NCI-H69 (cell line): ENCODE data around the gene GPR162.

Source experiments
- DNase-seq: peaks from one replicate; lab custom pipeline; 2025; lab: John Stamatoyannopoulos, UW

GPR162 gene, protein sequence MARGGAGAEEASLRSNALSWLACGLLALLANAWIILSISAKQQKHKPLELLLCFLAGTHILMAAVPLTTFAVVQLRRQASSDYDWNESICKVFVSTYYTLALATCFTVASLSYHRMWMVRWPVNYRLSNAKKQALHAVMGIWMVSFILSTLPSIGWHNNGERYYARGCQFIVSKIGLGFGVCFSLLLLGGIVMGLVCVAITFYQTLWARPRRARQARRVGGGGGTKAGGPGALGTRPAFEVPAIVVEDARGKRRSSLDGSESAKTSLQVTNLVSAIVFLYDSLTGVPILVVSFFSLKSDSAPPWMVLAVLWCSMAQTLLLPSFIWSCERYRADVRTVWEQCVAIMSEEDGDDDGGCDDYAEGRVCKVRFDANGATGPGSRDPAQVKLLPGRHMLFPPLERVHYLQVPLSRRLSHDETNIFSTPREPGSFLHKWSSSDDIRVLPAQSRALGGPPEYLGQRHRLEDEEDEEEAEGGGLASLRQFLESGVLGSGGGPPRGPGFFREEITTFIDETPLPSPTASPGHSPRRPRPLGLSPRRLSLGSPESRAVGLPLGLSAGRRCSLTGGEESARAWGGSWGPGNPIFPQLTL

DNA sequence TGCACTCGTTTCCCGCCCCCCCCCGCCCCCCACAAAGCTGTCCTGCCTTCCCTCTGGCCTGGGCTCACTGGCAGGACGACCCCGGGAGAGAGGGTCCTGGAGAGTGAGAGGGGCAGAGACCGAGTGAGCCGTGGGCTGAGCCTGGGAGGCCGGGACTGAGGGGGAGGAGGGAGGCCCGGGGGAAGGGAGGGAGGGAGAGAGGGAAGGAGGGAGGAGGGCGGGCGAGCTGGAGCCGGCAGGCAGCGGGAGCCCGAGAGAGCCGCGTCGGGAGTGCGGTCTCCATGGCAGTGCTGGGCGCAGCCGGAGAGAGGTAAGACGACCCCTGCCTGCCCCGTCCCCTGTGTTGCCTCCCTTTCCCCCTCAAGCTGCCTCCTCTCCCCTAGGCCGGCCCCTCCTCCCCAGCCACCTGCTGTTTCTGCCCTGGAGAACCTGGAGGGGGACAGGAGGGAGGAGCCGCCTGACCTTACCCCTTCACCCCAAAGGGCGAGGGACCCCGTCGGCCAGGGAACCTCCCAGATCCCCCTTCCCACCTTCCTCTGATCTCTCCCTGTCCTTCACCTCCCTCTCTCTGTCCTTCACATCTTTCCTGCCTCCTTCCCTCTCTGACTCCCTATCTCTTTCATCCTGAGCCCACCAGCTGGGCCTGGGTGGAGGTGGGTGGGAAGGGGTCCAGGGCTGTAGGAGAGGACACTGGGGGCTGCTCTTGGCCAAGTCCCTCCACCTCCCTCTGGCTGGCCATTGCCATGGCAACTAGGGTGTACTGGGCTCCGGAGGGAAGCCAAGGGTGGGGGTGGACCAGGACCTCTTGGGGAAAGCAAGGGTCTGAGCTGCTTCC lies at the start of gene GPR162:
GPR162 (plus strand) TSS at position 231 of the 835 bp plus-strand sequence. CDS start 2,078 bp downstream, outside the sequence.
- peak; percentile 93 for DNase-seq

DNA sequence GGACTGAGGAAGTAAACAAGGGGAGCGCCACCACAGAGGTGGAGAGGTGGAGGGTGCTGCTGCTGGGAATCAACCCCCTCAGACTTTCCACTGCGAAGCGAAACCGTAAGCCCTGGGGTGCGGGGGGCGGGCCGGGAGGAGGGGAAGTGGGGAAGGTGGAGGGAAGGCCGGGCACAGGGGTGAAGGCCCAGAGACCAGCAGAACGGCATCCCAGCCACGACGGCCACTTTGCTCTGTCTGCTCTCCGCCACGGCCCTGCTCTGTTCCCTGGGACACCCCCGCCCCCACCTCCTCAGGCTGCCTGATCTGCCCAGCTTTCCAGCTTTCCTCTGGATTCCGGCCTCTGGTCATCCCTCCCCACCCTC lies 49.3 kb upstream of the GPR162 start, which contains the start of gene LAG3:
LAG3 (plus strand) TSS at position 190 of the 365 bp plus-strand sequence. CDS start 333 bp downstream, outside the sequence.
- no peak for DNase-seq

DNA sequence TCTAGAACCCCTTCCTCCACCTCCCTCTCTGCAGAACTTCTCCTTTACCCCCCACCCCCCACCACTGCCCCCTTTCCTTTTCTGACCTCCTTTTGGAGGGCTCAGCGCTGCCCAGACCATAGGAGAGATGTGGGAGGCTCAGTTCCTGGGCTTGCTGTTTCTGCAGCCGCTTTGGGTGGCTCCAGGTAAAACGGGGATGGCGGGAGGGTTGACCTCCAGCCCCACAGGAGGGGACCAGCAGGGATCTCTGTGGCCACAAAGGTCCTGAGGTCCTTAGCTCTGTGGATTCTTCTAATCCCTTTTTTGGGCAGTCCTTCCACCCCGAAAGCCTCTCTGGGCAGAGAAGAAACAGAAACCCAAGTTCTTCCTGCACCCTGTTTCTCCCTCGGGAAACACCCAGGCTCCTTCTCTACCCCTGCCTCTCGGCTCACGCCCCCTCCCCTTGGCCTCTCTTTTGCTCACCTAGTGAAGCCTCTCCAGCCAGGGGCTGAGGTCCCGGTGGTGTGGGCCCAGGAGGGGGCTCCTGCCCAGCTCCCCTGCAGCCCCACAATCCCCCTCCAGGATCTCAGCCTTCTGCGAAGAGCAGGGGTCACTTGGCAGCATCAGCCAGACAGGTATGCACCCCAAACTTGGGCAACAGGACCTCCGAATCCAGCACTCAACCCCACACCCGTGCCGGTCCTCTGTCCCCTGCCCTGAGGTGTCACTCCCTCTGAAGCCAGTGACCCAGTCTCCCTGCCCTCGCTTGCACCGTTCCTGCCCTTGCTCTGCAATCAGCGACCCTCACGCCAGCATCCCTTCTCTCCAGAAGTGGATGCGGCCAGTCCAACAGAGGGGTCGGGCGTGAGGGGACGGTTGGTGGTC lies 48.7 kb upstream of the GPR162 start:
- DNase-seq: no peak

DNA sequence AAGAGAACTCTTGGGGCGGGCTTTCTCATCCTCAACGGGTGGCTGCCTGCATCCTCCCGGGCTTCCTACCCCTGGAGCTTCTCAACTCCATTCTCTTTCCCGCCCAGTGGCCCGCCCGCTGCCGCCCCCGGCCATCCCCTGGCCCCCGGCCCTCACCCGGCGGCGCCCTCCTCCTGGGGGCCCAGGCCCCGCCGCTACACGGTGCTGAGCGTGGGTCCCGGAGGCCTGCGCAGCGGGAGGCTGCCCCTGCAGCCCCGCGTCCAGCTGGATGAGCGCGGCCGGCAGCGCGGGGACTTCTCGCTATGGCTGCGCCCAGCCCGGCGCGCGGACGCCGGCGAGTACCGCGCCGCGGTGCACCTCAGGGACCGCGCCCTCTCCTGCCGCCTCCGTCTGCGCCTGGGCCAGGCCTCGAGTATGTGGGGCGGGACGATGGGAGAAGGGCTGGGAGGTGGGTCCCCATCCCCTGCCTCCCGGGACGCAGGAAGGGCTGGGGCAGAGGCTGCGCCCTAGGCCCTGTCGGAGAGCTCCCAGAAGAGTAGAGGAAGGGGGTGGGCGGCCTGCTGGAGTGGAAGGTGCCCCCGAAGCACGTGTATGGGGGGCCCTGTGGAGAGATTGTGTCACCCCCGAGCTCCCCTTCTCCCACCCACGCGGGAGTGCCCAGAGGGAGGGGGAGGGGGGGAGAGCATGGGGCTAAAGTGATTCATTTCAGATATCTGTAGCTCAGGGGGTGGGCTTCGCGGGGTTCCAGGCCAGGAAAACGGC lies 47.9 kb upstream of the GPR162 start:
- DNase-seq: no peak

DNA sequence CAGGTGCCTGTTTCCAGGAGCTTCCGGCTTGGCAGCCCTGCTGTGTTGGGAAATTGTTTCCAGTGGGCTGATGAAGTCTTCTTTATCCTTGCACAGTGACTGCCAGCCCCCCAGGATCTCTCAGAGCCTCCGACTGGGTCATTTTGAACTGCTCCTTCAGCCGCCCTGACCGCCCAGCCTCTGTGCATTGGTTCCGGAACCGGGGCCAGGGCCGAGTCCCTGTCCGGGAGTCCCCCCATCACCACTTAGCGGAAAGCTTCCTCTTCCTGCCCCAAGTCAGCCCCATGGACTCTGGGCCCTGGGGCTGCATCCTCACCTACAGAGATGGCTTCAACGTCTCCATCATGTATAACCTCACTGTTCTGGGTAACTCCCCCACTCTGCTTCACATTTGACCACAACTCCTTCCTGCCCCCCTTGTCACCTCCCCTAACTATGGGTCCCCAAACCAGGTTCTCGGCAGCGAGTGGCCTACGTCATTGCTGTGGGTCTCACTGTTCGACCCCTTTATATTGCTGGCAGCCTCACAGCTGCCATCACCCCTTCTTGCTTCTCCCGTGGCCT lies 47.0 kb upstream of the GPR162 start:
- DNase-seq: no peak

DNA sequence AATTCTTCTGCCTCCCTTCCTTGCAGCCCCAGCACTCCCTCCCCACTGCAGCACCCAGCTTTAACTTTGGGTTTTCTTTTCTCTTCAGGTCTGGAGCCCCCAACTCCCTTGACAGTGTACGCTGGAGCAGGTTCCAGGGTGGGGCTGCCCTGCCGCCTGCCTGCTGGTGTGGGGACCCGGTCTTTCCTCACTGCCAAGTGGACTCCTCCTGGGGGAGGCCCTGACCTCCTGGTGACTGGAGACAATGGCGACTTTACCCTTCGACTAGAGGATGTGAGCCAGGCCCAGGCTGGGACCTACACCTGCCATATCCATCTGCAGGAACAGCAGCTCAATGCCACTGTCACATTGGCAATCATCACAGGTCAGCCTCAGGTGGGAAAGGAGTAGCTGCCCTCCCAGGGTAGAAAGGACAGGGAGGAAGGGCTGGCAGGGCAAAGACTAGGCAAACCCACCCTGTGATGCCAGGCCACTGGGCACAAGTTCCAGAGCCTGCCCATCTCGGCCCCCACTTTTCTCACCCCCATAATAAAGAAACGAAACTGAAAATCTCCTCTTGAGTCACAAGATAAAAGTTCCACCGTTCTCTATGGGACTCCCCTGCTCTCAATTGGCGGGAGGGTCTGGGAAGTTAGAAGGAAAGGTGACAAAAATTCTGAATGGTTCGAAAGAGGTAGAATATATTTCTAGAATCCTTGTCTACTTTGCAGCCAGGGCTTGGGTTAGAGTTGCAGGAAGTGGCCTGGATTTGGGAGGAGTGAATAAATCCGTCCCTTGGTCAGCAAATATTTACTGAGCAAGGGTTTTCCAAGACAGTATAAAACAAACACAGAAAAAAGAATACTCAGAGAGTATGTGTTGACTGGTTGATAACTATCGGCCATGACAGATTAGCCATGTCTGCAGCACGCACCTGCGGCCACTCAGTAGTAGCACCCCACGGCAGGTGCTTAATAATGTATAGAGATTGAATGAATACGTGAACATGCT lies 46.1 kb upstream of the GPR162 start:
- DNase-seq: no peak

DNA sequence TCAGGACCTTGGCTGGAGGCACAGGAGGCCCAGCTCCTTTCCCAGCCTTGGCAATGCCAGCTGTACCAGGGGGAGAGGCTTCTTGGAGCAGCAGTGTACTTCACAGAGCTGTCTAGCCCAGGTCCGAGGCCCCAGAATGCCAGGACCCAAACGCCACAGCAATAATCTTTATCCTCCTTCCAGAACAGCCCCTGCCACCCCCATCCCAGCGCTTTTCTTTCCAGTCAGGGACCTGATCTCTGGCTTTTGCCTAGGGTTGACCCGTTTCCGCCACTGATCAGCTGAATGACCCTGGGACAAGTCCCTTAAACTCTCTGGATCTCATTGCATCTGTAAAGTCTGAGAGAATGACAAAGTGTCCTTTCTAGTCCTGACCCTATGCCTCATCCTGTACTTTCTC lies 44.2 kb upstream of the GPR162 start:
- no peak for DNase-seq

DNA sequence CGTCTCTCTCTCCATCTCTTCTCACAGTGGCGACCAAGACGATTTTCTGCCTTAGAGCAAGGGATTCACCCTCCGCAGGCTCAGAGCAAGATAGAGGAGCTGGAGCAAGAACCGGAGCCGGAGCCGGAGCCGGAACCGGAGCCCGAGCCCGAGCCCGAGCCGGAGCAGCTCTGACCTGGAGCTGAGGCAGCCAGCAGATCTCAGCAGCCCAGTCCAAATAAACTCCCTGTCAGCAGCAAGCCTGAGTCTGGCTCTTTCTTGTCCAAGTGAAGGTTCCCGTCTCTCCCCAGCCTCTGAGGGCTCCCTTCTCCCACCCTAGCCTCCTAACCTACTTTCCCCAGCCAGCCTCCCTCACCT lies 43.4 kb upstream of the GPR162 start:
- DNase-seq: no peak

DNA sequence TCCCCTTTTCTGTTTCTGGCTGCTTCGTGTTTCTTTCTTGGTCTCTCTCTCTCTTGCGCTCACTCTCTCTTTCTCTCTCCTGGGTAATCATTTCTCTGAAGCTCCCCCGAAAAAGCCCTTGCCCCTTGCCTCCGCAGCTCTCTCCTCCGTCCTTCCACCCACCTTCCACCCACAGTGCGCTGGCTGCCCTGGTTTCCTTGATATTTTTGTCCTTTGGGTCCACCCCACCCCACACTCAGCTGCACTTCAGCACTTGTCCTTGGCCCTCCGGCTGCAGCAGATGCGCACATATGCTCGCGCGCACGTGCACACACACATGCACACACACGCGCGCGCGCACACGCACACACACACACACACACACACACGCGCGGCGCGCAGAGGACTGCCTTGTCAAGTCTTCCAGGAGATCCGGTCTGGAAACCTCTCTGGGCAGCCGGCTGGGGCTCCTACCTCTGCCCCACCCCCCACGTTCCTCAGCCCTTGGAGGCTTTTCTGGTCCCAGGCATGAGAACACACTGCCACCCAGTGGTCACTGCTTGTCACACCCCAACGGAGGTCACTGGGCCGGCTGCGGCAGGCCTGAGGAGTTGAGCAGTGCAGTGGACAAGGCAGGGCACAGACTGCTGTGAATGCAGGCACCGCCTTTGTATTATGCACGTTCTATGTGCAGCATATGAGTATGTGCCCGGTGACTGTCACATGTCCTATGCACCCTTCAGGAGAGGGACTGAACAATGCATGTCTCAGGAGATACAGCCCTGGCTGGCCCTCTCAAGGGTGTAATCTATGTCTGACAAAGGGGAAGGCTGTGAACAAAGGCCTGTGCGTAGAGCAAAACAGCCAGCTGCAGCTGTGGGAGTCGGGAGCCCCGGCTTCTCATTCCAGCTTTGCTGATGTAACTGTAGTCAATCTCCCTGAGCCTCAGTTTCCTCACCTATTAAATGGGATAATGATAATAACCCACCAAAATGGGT lies 42.8 kb upstream of the GPR162 start:
- DNase-seq: peak; percentile 97

DNA sequence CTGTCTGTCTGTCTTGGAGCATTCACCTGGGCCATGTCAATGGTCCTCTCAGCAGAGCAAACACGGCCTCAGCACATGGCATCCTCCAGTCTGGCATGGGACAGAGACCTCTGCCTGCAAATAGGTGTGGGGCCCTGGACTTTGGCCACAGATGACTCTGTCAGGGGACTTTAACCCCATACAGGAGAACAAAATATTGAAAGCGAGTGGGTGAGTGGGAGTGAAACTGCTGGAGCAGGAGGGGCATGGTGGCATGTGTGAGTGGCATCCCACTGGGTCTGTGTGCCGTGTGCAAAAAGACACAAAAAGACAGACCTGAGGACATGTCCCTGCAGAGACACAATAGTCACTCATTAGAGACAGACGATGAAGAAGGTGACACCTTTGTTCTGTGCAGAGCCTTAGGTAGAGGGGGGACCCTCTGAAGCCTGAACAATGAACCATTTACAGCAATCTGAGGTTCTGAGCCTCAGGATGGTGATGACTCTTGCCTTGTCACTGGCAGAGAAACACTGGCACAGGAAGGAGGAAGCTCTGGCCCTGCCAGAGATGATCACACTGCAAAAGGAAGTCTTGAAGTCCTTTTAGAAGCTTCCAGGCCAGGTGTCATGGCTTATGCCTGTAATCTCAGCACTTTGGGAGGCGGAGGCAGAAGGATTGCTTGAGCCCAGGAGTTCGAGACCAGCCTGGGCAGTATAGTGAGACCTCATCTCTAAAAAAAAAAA lies 41.8 kb upstream of the GPR162 start:
- DNase-seq: no peak

DNA sequence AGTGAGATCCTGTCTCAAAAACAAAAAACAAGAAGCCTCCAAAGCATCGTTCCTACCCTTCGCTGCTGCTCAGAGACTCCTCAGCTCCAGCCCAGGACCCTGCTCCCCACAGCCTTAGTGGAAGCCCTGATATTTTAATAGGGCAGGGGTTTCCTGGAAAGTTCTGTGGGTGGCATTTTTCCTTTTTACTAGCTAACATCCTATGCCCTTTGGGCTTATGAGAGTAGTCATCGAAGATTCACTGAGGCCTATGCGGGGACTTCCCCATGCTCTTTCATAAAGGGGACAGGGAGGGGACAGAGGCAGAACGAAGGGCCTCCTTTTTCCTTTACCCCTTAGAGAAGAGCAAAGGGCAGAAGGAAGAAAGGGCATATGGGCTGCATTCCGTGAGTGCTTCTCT lies 41.0 kb upstream of the GPR162 start:
- no peak for DNase-seq

DNA sequence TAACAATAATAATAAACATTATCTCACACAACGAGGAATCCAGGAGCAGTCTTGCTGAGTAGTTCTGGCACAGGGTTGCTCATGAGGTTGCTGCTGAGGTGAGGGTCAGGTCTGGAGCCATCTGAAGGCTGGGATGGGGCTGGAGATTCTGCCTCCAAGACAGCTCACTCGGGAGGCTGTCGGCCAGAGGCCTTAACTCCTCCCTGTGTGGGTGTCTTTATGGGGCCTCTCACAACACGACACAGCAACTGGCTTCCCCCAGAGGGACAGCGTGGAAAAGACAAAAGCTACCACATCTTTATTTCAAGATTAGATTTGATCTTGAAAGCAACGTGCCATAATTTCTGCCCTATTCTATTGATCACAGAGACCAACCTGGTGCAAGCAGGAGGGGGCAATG lies 39.5 kb upstream of the GPR162 start:
- no peak for DNase-seq

DNA sequence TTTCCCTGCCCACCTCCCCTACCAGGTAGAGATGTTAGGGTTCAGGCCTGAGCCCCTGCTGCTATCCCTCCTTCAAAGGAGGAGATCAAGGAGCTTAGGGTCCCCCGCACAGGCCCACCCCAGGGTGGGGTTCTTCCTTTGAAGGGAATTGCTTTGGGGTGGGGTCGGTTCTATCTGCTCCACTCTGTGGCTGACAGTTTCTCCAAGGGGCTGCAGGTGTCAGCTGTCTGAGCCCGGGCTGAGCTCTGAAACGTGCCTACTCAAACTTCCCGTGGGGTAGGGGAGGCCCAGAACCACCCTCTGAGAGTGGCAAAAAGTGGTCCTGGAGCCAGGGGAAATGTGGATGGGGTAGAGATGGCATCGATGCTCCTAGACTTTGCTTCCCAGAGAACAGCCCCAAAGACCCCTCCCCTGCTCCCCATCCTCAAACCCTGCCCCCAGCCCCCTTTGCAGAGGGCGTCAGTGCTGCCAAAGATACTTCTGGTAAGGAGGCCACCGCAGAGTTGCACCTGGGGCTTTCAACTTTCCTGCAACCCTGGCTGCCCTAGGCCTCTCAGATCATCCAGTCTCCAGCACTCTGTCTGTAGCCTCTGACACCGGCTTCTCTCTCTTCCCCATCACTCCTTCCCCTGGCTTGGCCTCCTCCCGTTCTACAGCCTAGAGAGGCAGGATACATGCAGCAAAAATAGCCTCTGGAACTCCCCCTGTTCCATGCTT lies 38.6 kb upstream of the GPR162 start:
- no peak for DNase-seq

DNA sequence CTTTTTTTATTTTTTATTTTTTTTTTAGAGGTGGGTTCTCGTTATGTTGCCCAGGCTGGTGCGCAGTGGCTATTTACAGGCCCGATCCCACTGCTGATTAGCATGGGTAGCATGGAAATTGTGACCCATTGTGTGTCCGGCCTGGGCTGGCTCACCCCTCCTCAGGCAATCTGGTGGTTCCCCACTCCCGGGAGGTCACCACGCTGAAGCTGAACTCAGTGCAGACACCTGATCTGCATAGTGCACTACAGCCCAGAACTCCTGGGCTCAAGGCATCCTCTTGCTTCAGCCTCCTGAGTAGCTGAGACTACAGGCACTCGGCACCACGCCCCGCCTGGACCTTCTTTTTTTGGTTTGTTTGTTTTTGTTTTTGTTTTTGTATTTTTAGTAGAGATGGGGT lies 37.8 kb upstream of the GPR162 start:
- DNase-seq: no peak

DNA sequence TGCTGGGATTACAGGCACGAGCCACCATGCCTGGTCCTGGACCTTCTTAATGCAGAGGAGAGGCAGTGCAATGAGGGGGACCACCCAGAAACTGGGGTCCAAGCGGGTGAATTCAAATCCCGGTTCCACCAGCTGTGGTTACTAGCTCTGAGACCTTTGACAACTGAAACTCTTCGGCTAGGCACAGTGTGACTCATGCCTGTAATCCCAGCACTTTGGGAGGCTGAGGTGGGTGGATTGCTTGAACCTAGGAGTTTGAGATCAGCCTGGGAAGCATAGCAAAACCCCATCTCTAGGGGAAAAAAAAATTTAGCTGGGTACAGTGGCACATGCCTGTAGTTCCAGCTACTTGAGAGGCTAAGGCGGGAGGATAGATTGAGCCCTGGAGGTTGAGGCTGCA lies 37.3 kb upstream of the GPR162 start:
- DNase-seq: no peak

DNA sequence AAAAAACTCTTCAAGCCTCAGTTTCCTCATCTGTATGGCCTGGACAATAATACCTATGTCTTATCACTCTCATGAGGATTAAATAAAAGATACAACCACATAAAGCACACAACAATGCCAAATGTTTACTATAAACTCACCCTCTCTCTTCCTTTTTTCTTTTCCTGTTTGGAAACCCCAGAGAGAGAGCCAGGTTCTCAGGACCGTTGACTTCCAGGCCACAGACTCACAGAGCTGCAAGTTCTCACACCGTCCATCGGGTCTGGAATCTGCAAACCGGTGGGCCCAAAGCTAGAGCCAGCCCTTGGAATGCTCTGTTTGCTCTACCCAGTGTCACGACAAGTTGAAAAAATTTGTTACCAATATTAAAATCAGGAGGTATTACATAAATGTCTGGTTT lies 36.9 kb upstream of the GPR162 start:
- DNase-seq: no peak
